SK-N-SH (cell line): Measurements from ENCODE around the gene KRT20. TPM values are rescaled to one million over a fixed set of nuclear protein-coding genes. Genes with fewer than 3 reads are reported as not detected.

Experiments used
- CTCF ChIA-PET: fragments of 300-600, 350-600 bp; formaldehyde crosslinking; extraction: SDS; loops from one replicate; lab custom pipeline; 2021; lab: Yijun Ruan, JAX
- POLR2A ChIA-PET: fragments of 350-600 bp; sonication (Branson Sonifier 250); formaldehyde crosslinking; extraction: SDS; loops from one replicate; lab custom pipeline; 2020; ENCODE audit warnings: antibody characterized with exemption, inconsistent platforms; lab: Yijun Ruan, JAX
- DNase-seq: peaks from one replicate; pipeline ENCODE4 v3.0.0; 2012
- H2AFZ ChIP-seq: fragments of 200-600 bp; sonication (generic); 2 replicates; pipeline ENCODE4 v1.8.1; 2016; ENCODE audit warnings: antibody characterized with exemption, mild to moderate bottlenecking, low read depth
- H3F3A ChIP-seq: fragments of 200-600 bp; sonication (generic); replicated peaks from 2 replicates; pipeline ENCODE3; 2016; ENCODE audit warnings: antibody characterized with exemption, mild to moderate bottlenecking; ENCODE audit not compliant: insufficient read depth
- H3K27ac ChIP-seq, 2 experiments: fragments of 200-500 bp in 1 of 2; fragments of 200-600 bp in 1 of 2; sonication (Bioruptor generic) in 1 of 2; sonication (generic), shearing (Covaris generic) in 1 of 2; 2 replicates each; pipeline versions ENCODE4 v1.5.1 to v1.6.1; 2014 to 2016; ENCODE audit warnings: low read depth in 2 of 2, inconsistent platforms in 1 of 2, low read length in 1 of 2, mild to moderate bottlenecking in 1 of 2, mixed read lengths in 1 of 2
- H3K27me3 ChIP-seq: fragments of 200-600 bp; sonication (generic), shearing (Covaris generic); 2 replicates; pipeline ENCODE4 v1.6.1; 2016; ENCODE audit warnings: mixed run types; ENCODE audit not compliant: insufficient read depth
- H3K36me3 ChIP-seq, 2 experiments: fragments of 200-500 bp in 1 of 2; fragments of 200-600 bp in 1 of 2; sonication (Bioruptor generic) in 1 of 2; sonication (generic) in 1 of 2; replicated peaks in 1 of 2; 2 replicates each; pipeline versions ENCODE3 to v1.5.1; 2014 to 2016; ENCODE audit warnings: low read length in 1 of 2, mild to moderate bottlenecking in 1 of 2; ENCODE audit not compliant: insufficient read depth in 2 of 2, control insufficient read depth in 1 of 2
- H3K4me1 ChIP-seq, 2 experiments: fragments of 200-500 bp in 1 of 2; fragments of 200-600 bp in 1 of 2; sonication (Bioruptor generic) in 1 of 2; sonication (generic), shearing (Covaris generic) in 1 of 2; 2 replicates each; pipeline versions ENCODE4 v1.5.1 to v1.6.1; 2014 to 2016; ENCODE audit warnings: low read depth in 1 of 2, low read length in 1 of 2, mixed run types in 1 of 2; ENCODE audit not compliant: insufficient read depth in 2 of 2, control insufficient read depth in 1 of 2
- H3K4me2 ChIP-seq: fragments of 200-600 bp; sonication (generic), shearing (Covaris generic); 2 replicates; pipeline ENCODE4 v1.6.1; 2017; ENCODE audit warnings: mixed run types
- H3K4me3 ChIP-seq, 2 experiments: fragments of 200-500 bp in 1 of 2; fragments of 200-600 bp in 1 of 2; sonication (Bioruptor generic) in 1 of 2; sonication (generic), shearing (Covaris generic) in 1 of 2; 2 replicates each; pipeline versions ENCODE4 v1.5.1 to v1.8.1; 2014 to 2016; ENCODE audit warnings: low read depth in 2 of 2, inconsistent platforms in 1 of 2, low read length in 1 of 2, mild to moderate bottlenecking in 1 of 2, mixed read lengths in 1 of 2, moderate library complexity in 1 of 2
- H3K79me2 ChIP-seq: fragments of 200-600 bp; sonication (generic); 2 replicates; pipeline ENCODE4 v1.8.1; 2017; ENCODE audit warnings: mild to moderate bottlenecking; ENCODE audit not compliant: insufficient read depth
- H3K9ac ChIP-seq: fragments of 200-600 bp; sonication (generic); 2 replicates; pipeline ENCODE4 v1.6.1; 2017; ENCODE audit warnings: mixed run types
- H3K9me2 ChIP-seq: fragments of 200-600 bp; sonication (generic); 2 replicates; pipeline ENCODE4 v1.6.1; 2017; ENCODE audit warnings: mixed run types
- H3K9me3 ChIP-seq: fragments of 200-600 bp; sonication (generic); 2 replicates; pipeline ENCODE4 v1.6.1; 2017; ENCODE audit warnings: mixed run types, mild to moderate bottlenecking, moderate library complexity
- H4K20me1 ChIP-seq: fragments of 200-600 bp; sonication (generic); 2 replicates; pipeline ENCODE4 v1.6.1; 2017; ENCODE audit warnings: mild to moderate bottlenecking, mixed run types; ENCODE audit not compliant: insufficient read depth
- EZH2phosphoT487 ChIP-seq: fragments of 200-600 bp; sonication (generic); IDR thresholded peaks from 2 replicates; pipeline ENCODE4 v1.6.1; 2017; ENCODE audit warnings: low read depth, mixed run types, mild to moderate bottlenecking, antibody characterized with exemption, moderate library complexity, borderline replicate concordance
- FOSL2 ChIP-seq: IDR thresholded peaks from 2 replicates; pipeline ENCODE4 v1.4.0; 2012; ENCODE audit warnings: low read depth, mild to moderate bottlenecking, moderate library complexity, borderline replicate concordance
- FOXM1 ChIP-seq: IDR thresholded peaks from 2 replicates; pipeline ENCODE4 v1.4.0; 2012; ENCODE audit warnings: low read depth, mild to moderate bottlenecking
- GATA2 ChIP-seq: sonication (generic); formaldehyde crosslinking; IDR thresholded peaks from 2 replicates; pipeline ENCODE4 v1.5.0; 2020; ENCODE audit warnings: mild to moderate bottlenecking, missing genetic modification reagents
- MEF2A ChIP-seq: IDR thresholded peaks from 2 replicates; pipeline ENCODE4 v1.4.0; 2012; ENCODE audit warnings: low read depth, borderline replicate concordance
- MXI1 ChIP-seq: IDR thresholded peaks from 2 replicates; pipeline ENCODE4 v1.6.1; 2012; ENCODE audit warnings: mild to moderate bottlenecking, low read depth, low read length, improper control_type of control experiment
- NFIC ChIP-seq: IDR thresholded peaks from 2 replicates; pipeline ENCODE4 v1.4.0; 2012; ENCODE audit warnings: borderline replicate concordance
- NRF1 ChIP-seq: IDR thresholded peaks from 2 replicates; pipeline ENCODE4 v1.6.1; 2012; ENCODE audit warnings: low read depth, mild to moderate bottlenecking, low read length
- PBX3 ChIP-seq: IDR thresholded peaks from 2 replicates; pipeline ENCODE4; 2012
- RAD21 ChIP-seq: IDR thresholded peaks from 2 replicates; pipeline ENCODE4 v1.6.1; 2012; ENCODE audit warnings: mild to moderate bottlenecking, low read length
- RCOR1 ChIP-seq: fragments of 150-350 bp; IDR thresholded peaks from 2 replicates; pipeline ENCODE4 v1.6.1; 2017; ENCODE audit warnings: antibody characterized with exemption, low read length
- REST ChIP-seq: IDR thresholded peaks from 2 replicates; pipeline ENCODE4 v1.6.1; 2012; ENCODE audit warnings: mild to moderate bottlenecking, low read depth, low read length, moderate library complexity
- RFX5 ChIP-seq: IDR thresholded peaks from 2 replicates; pipeline ENCODE4 v1.6.1; 2012; ENCODE audit warnings: mild to moderate bottlenecking, improper control_type of control experiment, low read length
- SIN3A ChIP-seq: IDR thresholded peaks from 2 replicates; pipeline ENCODE4 v1.6.1; 2012; ENCODE audit warnings: low read depth, mild to moderate bottlenecking, low read length, moderate library complexity, borderline replicate concordance
- SMC3 ChIP-seq: IDR thresholded peaks from 2 replicates; pipeline ENCODE4 v1.6.1; 2012; ENCODE audit warnings: low read depth, low read length, improper control_type of control experiment
- TAF1 ChIP-seq: IDR thresholded peaks from 2 replicates; pipeline ENCODE4 v1.6.1; 2012; ENCODE audit warnings: low read depth, mild to moderate bottlenecking, low read length, moderate library complexity, borderline replicate concordance
- TCF12 ChIP-seq: IDR thresholded peaks from 2 replicates; pipeline ENCODE4 v1.4.0; 2012
- TEAD4 ChIP-seq: IDR thresholded peaks from 2 replicates; pipeline ENCODE4 v1.4.0; 2012; ENCODE audit warnings: mild to moderate bottlenecking, borderline replicate concordance; ENCODE audit not compliant: insufficient read depth
- WGBS: methylation state at CpG from one replicate; pipeline ENCODE4 v1.1.6; 2017; ENCODE audit warnings: low lambda C conversion rate; 5-methylcytosine and 5-hydroxymethylcytosine counted together
- polyA plus RNA-seq, 3 experiments: library from polyadenylated mRNA; depleted of rRNA; stranded (reverse); fragments of >200 nt; gene quantifications; 2 replicates each; pipeline ENCODE4 v1.2.3, GENCODE V29; 2012

KRT20 gene
- polyA plus RNA-seq, 1 of the 3 experiments (the other 2 are of a cell fraction), result not detected

GRCh38 chr17:40902498-40902897 lies 17.5 kb upstream of the KRT20 start:
- peaks cover 42% of the 10 kb centered on the region; the same call in 1 of the 2 replicates for H3K27me3 ChIP-seq
- CTCF ChIA-PET, result interaction anchor here (1.3 to 3.0 kb wide), 5 partner anchors 646 to 764 kb away, joined by 7 to 16 read pairs (median 11); no protein-coding TSS in a partner anchor
- WGBS, result 14% methylated on average over 3 of the region's 4 CpGs
- TF ChIP-seq MEF2A (no peak), TAF1 (no peak), NFIC (no peak), MXI1 (no peak), SMC3 (no peak), SIN3A (no peak), RFX5 (no peak), NRF1 (no peak), REST (no peak)
- TF ChIP-seq, all 33 proteins: peak for 0
- Histone ChIP-seq H3K4me2 (peak overlapping the region; percentile 74), H3K9me2 (no peaks in the 10 kb centered on the region), H3K79me2 (no peaks in the 10 kb centered on the region), H3K4me3 (peak overlapping the region in 1 of 2 experiments; percentile 56; a peak in 1 of 4 replicates), H4K20me1 (no peaks in the 10 kb centered on the region), H3K9ac (no peak overlapping the region), H3K36me3 (no peaks in the 10 kb centered on the region), H3F3A (peaks cover 6% of the 10 kb centered on the region), H3K9me3 (no peaks in the 10 kb centered on the region), H2AFZ (no peak overlapping the region), H3K27ac (peak overlapping the region in 1 of 2 experiments; percentile 40; a peak in 1 of 4 replicates), H3K4me1 (peaks cover 0 to 14% of the 10 kb centered on the region in 2 experiments; a peak in 2 of 4 replicates)
- no peak for DNase-seq
- POLR2A ChIA-PET, result no interaction called here

- no peak for DNase-seq
- Histone ChIP-seq H3K4me2 (peak overlapping the region; percentile 74; the same call in 1 of the 2 replicates), H2AFZ (no peak overlapping the region), H4K20me1 (no peaks in the 10 kb centered on the region), H3K27ac (no peak overlapping the region), H3K36me3 (no peaks in the 10 kb centered on the region), H3K9me3 (no peaks in the 10 kb centered on the region), H3K79me2 (no peaks in the 10 kb centered on the region), H3K9ac (no peak overlapping the region), H3F3A (peaks cover 6% of the 10 kb centered on the region), H3K4me3 (no peak overlapping the region), H3K9me2 (no peaks in the 10 kb centered on the region), H3K27me3 (peaks cover 42% of the 10 kb centered on the region; the same call in 1 of the 2 replicates), H3K4me1 (peaks cover 0 to 14% of the 10 kb centered on the region in 2 experiments; a peak in 2 of 4 replicates)
- ChIA-PET POLR2A (no interaction called here), CTCF (interaction anchor here (1.5 to 2.3 kb wide), 3 partner anchors 647 to 761 kb away, joined by 7 to 13 read pairs (median 7); no protein-coding TSS in a partner anchor)
- WGBS, result 6% methylated on average over 1 of the region's 1 CpG
- no peak for TF ChIP-seq FOXM1
- TF ChIP-seq GATA2 (CRISPR knock-in tag), result no peak
- no peak for TF ChIP-seq EZH2phosphoT487
- TF ChIP-seq RFX5, result no peak
- no peak for TF ChIP-seq PBX3
- no peak for TF ChIP-seq RAD21
- no peak for TF ChIP-seq REST
- no peak for TF ChIP-seq TCF12
- no peak for TF ChIP-seq MEF2A
- no peak for TF ChIP-seq TEAD4
- TF ChIP-seq SIN3A, result no peak
- TF ChIP-seq MXI1, result no peak
- TF ChIP-seq NFIC, result no peak
- no peak for TF ChIP-seq RCOR1
- no peak for TF ChIP-seq TAF1
- no peak for TF ChIP-seq FOSL2
These were observed 17.0 kb upstream of the KRT20 start for GRCh38 chr17:40901981-40902474.
